AG10803 (cell line): ENCODE results near the gene ZBTB48.
A peak's percentile ranks its signal among the peaks of the same experiment; 100 is the strongest.

ENCODE experiments used
- DNase-seq: peaks from one replicate; pipeline ENCODE4 v3.0.0; 2010; ENCODE audit warnings: low read depth
- H3K4me3 ChIP-seq: 2 replicates; pipeline ENCODE4 v1.5.1; 2011; ENCODE audit warnings: mild to moderate bottlenecking, low read length, control low read depth
- CTCF ChIP-seq: conservative IDR thresholded peaks from 2 replicates; pipeline ENCODE4 v1.5.1; 2011; ENCODE audit warnings: mild to moderate bottlenecking, low read length, control low read depth, inconsistent platforms

Gene ZBTB48

GRCh38 chr1:6624710-6625583 lies 45.2 kb downstream of the ZBTB48 start, which contains the start of gene THAP3:
THAP3 (plus strand) TSS chr1:6624868; CDS start chr1:6625219, 351 bp downstream.
- peak within 1 kb of the TSS; percentile 72 for H3K4me3 ChIP-seq
- TF ChIP-seq CTCF, result no peak
- DNase-seq, result peak; percentile 85

GRCh38 chr1:6625584-6626149 lies 45.9 kb downstream of the ZBTB48 start:
- H3K4me3 ChIP-seq, result peak overlapping the region; percentile 72
- peak; percentile 79 for DNase-seq
- TF ChIP-seq CTCF, result no peak

GRCh38 chr1:6627031-6627430 lies 47.2 kb downstream of the ZBTB48 start:
- H3K4me3 ChIP-seq, result no peak overlapping the region
- no peak for TF ChIP-seq CTCF

GRCh38 chr1:6627841-6628545 lies 48.2 kb downstream of the ZBTB48 start:
- DNase-seq, result no peak
- H3K4me3 ChIP-seq, result no peak overlapping the region
- no peak for TF ChIP-seq CTCF

More at GRCh38 chr1:6627031-6627430, 47.2 kb downstream of the ZBTB48 start:
- DNase-seq, result no peak

- DNase-seq, result no peak
- no peak overlapping the region for H3K4me3 ChIP-seq
- no peak for TF ChIP-seq CTCF
Measured at GRCh38 chr1:6628971-6629479, 49.2 kb downstream of the ZBTB48 start.

GRCh38 chr1:6630027-6630426 lies 50.2 kb downstream of the ZBTB48 start:
- DNase-seq, result no peak
- no peak for TF ChIP-seq CTCF
- H3K4me3 ChIP-seq, result no peak overlapping the region
